WI38 (cell line): ENCODE data around the gene IFNA21.
"Not testable (repeated sequence)": the region's sequence is repeated elsewhere in the genome, so short reads cannot be mapped to it uniquely, and the experiment has no call there.

Experiments used
- H3K4me3 ChIP-seq: 2 replicates; pipeline ENCODE4 v1.5.1; 2011; ENCODE audit warnings: low read depth, mild to moderate bottlenecking, control low read depth, low read length
- CTCF ChIP-seq: IDR thresholded peaks from 2 replicates; pipeline ENCODE4 v1.5.1; 2012; ENCODE audit warnings: low read depth, mild to moderate bottlenecking, control low read depth, low read length

IFNA21 gene

GRCh38 chr9:21182810-21183736 lies 16.6 kb upstream of the IFNA21 start:
- H3K4me3 ChIP-seq = not testable (repeated sequence)
- TF ChIP-seq CTCF = peak; percentile 50

- no peak for TF ChIP-seq CTCF
- H3K4me3 ChIP-seq = no peak overlapping the region
Measured at GRCh38 chr9:21174671-21175070, 8.2 kb upstream of the IFNA21 start.

- TF ChIP-seq CTCF = no peak
Measured at GRCh38 chr9:21172156-21172555, 5.7 kb upstream of the IFNA21 start.

GRCh38 chr9:21171351-21171750 lies 4.9 kb upstream of the IFNA21 start:
- H3K4me3 ChIP-seq = no peak overlapping the region
- no peak for TF ChIP-seq CTCF

More at GRCh38 chr9:21172156-21172555, 5.7 kb upstream of the IFNA21 start:
- no peak overlapping the region for H3K4me3 ChIP-seq

GRCh38 chr9:21165516-21165915 lies 944 bp downstream of the IFNA21 start:
- TF ChIP-seq CTCF = no peak
- no peak overlapping the region for H3K4me3 ChIP-seq

- no peak overlapping the region for H3K4me3 ChIP-seq
- no peak for TF ChIP-seq CTCF
Measured at GRCh38 chr9:21160178-21160577, 6.3 kb downstream of the IFNA21 start.

GRCh38 chr9:21155501-21155900 lies 11.0 kb downstream of the IFNA21 start:
- H3K4me3 ChIP-seq = no peak overlapping the region
- no peak for TF ChIP-seq CTCF
